Measurements from ENCODE around the gene ONECUT1. TPM values are rescaled to one million over a fixed set of nuclear protein-coding genes. Genes with fewer than 3 reads are reported as not detected.

ONECUT1 gene
- total RNA-seq, 2 donors from 2014 or later = not detected

GRCh38 chr15:52737720-52738119, 52.4 kb downstream of the ONECUT1 start:
- intact Hi-C loops (cut with DNase I) = no loop called here
- DNase-seq (ENCODE audit: low spot score) = no peak

DNA sequence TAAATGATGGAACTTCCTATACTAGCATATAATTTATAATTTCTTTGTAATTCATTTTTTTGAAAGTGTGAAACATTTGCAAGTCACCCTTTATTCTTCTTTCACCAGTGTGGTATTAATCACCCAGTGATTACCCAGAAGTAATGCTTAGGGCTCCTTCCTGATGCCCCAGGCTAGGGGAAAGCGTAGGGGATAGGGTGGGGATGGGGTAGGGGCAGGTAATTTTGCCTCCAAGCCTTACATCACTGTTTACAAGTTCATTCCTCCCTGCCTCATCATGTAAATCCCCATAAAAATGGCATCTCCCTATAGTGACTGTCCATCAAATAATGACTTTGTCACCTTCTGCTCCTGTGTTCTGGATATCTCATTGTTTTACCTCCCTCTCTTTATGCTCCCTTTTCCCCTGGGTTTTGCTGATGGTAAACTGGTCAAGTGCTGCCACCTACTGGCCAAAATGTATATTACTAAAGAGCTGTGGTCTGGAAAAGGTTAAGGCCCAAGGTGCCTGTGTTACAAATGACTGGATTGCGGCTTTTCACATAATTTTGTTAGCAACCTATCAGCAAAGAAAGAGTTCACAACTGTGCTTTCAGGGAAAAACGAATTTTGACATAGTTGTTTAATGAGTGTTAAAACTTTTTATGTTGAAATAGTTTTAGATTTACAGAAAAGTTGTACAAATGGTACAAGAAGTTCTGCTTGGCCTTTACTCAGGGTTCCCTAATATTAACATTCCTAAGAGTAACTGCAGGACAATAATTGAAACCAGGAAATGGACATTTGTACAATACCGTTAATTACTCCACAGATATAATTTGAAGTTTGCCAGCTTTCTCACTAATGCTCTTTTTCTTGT, 54.7 kb downstream of the ONECUT1 start:
- intact Hi-C loops (cut with DNase I) = no loop called here
- DNase-seq (ENCODE audit: low spot score) = no peak

- intact Hi-C loops (cut with DNase I) = loop anchor here in 1 of 2 donors (5.0 kb wide), 1 partner anchor 482 kb away; no protein-coding TSS in a partner anchor
These were observed 55.8 kb downstream of the ONECUT1 start for GRCh38 chr15:52734329-52734728.

DNA sequence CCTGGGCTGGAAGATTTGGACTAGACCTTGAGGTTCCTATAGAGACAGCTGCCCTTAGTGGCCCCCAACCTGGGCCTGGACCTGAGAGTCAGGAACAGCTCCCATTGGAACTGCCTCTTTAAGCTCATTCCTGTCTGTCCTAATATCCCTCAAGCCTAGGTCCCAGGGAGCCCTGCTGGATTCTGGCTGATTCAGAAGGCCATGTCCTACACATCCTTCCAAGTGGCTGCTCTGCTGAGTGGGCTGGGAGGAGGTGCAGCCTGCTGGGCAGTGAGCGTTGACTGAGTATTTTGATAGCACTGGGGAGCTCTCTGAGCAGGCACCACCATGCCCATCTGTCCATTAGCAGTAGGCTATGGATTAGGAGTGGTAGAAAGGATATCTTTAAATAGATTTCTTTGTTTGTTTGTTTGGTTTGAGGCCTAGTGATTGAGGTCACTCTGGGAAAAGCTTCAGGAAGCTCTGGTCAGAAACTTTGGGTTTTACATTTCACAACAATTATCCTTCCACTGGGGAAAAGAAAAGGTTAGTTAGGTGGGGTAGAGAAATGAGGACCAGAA, 56.4 kb downstream of the ONECUT1 start:
- DNase-seq (ENCODE audit: low spot score) = no peak
- intact Hi-C loops (cut with DNase I) = loop anchor here in 1 of 2 donors (5.0 kb wide), 1 partner anchor 481 kb away; no protein-coding TSS in a partner anchor

More at GRCh38 chr15:52734329-52734728, 55.8 kb downstream of the ONECUT1 start:
- DNase-seq (ENCODE audit: low spot score) = no peak

- intact Hi-C loops (cut with DNase I) = loop anchor here in 1 of 2 donors (5.0 kb wide), 1 partner anchor 481 kb away; no protein-coding TSS in a partner anchor
- DNase-seq (ENCODE audit: low spot score) = no peak
These were observed 57.0 kb downstream of the ONECUT1 start for GRCh38 chr15:52733088-52733487.

GRCh38 chr15:52732551-52732950, 57.6 kb downstream of the ONECUT1 start:
- no peak for DNase-seq (ENCODE audit: low spot score)
- intact Hi-C loops (cut with DNase I) = loop anchor here in 1 of 2 donors (5.0 kb wide), 1 partner anchor 480 kb away; no protein-coding TSS in a partner anchor

DNA sequence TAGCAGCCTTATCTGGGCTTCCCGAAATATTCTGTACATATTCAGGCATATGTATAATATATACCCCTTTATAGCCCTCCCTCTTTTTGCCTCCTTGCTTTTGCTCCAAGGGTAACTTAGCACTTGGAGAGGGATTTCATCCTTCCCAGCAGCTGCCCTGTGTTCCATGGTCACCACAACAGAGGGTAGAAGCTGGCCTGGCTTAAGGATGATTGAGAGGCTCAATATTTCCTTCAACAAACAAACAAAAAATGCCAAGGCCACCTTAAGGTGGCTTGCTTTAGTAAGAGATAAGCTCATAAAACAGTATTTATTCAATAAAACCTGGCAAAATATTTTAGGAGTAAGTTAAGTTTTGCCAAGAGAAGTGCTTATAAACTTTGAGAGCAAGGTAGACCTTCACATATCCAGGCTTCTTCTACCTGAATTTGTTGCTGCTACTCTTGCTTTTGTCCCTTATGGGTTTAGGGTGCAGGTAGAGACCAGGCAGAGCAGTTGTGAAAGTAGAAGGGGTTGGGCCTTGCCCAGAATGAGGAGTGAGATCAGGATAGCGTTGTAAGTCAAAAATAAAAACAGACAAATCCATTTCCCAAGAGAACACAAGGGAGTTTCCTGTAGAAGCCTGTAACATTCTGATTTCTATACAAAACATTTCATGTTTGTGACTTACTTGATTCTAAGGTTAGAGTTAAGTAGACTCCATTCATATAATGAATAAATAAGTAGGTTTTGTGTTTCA, 58.2 kb downstream of the ONECUT1 start:
- intact Hi-C loops (cut with DNase I) = loop anchor here in 1 of 2 donors (5.0 kb wide), 1 partner anchor 480 kb away; no protein-coding TSS in a partner anchor
- DNase-seq (ENCODE audit: low spot score) = no peak

GRCh38 chr15:52731004-52731403, 59.1 kb downstream of the ONECUT1 start:
- intact Hi-C loops (cut with DNase I) = loop anchor here in 1 of 2 donors (5.0 kb wide), 1 partner anchor 479 kb away; no protein-coding TSS in a partner anchor
- no peak for DNase-seq (ENCODE audit: low spot score)

DNA sequence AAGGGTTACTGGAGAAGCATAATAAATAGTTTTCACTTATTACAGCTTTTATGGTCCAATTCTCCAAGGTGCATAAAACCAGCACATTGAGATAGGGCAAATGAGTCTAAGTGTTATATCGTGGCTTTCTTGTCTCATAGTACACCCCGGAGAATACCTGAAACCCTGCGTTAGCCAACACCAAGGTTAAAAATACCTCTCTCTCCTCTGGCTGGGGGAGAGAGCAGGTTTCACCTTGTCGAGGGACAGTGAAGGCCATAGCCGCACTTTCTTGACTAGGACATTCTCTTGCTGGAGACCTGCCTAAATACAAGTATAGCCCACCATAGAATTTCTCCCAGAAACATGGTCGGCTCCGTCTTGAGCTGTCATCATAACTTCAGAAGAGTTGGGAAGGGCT, 59.5 kb downstream of the ONECUT1 start:
- intact Hi-C loops (cut with DNase I) = loop anchor here in 1 of 2 donors (5.0 kb wide), 1 partner anchor 478 kb away; no protein-coding TSS in a partner anchor
- no peak for DNase-seq (ENCODE audit: low spot score)

- no peak for DNase-seq (ENCODE audit: low spot score)
- intact Hi-C loops (cut with DNase I) = loop anchor here in 1 of 2 donors (5.0 kb wide), 1 partner anchor 478 kb away; no protein-coding TSS in a partner anchor
These were observed 60.0 kb downstream of the ONECUT1 start for GRCh38 chr15:52730173-52730572.

GRCh38 chr15:52728899-52729298, 61.2 kb downstream of the ONECUT1 start:
- intact Hi-C loops (cut with DNase I) = loop anchor here in 1 of 2 donors (2.0 kb wide), 1 partner anchor 476 kb away; no protein-coding TSS in a partner anchor
- no peak for DNase-seq (ENCODE audit: low spot score)

DNA sequence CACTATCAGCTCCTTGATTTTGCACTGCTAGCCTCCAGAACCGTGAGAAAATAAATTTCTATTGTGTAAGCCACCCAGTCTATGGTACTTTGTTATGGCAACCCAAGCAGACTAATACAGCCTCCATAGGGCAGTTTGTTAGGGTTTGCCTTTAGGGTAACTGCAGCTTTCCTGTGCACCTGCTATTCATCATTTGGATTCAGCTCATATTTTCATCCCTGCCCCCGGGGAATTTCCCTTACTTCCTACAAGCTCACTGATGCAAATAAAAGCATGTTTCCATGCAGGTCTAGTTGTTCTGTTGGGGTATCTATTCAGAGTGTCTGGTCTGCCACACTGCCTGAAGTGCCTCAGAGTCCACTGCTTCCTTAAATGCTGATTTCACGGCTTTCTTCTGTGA, 62.3 kb downstream of the ONECUT1 start:
- no peak for DNase-seq (ENCODE audit: low spot score)
- intact Hi-C loops (cut with DNase I) = loop anchor here in 1 of 2 donors (2.0 kb wide), 1 partner anchor 475 kb away; no protein-coding TSS in a partner anchor

- DNase-seq (ENCODE audit: low spot score) = no peak
- intact Hi-C loops (cut with DNase I) = no loop called here
These were observed 63.9 kb downstream of the ONECUT1 start for GRCh38 chr15:52726195-52726594.

- intact Hi-C loops (cut with DNase I) = no loop called here
- no peak for DNase-seq (ENCODE audit: low spot score)
These were observed 71.6 kb downstream of the ONECUT1 start for GRCh38 chr15:52718551-52718950.

DNA sequence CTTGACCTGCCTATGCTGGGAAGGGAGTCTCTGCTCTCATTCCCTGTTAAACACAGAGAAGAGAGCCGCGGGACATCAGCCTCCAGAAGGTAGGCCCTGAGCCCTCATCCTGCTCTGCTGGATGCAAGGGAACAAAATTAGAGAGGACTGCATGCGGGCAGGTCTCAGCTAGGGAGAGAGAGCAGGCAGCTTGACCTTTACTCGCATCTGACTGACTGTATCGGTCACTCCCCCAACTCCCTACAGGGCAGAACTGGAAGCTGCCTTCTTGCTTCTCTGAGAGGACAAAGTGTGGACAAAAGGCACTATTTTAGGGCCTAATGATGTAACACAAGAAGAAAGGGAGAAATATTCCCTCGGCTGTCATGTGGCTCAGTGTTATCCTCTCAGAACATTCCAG, 72.2 kb downstream of the ONECUT1 start:
- intact Hi-C loops (cut with DNase I) = no loop called here
- DNase-seq (ENCODE audit: low spot score) = no peak

GRCh38 chr15:52717481-52717880, 72.7 kb downstream of the ONECUT1 start:
- DNase-seq (ENCODE audit: low spot score) = no peak
- intact Hi-C loops (cut with DNase I) = no loop called here

DNA sequence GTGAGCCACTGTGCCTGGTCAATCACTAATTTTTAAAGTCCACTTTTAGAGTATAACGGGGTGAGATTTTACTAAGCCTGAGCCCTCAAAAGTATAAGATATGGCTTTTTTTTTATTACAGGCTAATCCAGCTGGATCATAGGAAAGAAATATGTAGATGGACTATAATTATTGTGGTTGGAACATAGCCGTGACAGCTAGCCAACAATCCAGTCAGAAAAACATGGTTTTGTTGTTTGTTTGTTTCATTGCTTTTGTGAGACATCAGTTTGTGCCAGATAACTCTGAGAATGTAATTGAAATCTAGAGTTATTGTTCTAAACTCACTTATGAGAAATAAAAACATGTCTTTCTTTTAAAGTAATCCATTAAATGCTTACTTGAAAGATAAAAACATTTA, 73.6 kb downstream of the ONECUT1 start:
- intact Hi-C loops (cut with DNase I) = no loop called here
- no peak for DNase-seq (ENCODE audit: low spot score)

DNA sequence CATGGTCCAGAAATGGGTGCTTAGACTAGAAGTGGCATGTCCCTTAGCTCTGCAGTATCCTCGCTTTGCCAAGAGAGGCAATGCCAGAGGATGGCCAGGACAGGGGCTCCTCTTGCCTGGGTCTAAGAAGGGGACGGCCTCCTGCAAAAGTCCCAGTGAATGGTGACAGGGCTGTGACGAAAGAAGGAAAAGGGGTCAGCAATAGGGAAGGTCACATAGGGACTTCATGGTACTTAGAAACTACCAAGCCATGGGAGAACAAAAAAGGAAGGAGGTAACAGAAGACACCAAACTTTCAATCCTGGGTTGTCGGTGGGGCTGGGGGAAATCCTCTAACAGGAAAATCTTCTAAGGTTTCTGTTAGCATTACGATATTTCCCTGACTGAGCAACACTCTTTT, 74.7 kb downstream of the ONECUT1 start:
- no peak for DNase-seq (ENCODE audit: low spot score)
- intact Hi-C loops (cut with DNase I) = no loop called here

DNA sequence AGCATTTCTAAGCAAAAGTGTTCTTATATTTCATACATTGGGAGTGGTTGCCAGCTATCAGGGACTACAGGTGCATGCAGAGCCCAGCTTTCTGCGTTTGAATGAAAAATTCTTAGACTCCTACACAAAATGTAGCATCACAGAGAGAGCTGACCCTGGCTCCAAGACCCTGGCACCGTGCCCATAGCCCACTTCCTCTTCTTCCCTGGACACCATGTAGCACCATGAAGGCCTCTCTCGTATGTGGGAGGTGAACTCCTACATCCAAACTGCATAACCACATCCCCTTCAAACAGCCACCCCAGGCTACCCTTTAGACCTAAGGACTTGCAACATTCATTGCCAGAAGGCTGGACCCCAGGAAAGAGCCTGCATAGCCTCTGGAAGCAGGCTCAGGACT, 75.2 kb downstream of the ONECUT1 start:
- no peak for DNase-seq (ENCODE audit: low spot score)
- intact Hi-C loops (cut with DNase I) = no loop called here

Data from posterior vena cava (tissue), 2 donors.